GM10266 (cell line): Measurements from ENCODE around the gene VAV3.

Experiments
- DNase-seq: peaks from one replicate; pipeline ENCODE4 v3.0.0; 2012; ENCODE audit errors: extremely low spot score
- CTCF ChIP-seq: IDR thresholded peaks from 2 replicates; pipeline ENCODE4 v1.5.1; 2012; ENCODE audit warnings: mild to moderate bottlenecking, low read depth; ENCODE audit not compliant: control insufficient read depth, insufficient read depth; ENCODE audit errors: missing control alignments

The VAV3 gene

GRCh38 chr1:107633596-107633995, 331.4 kb downstream of the VAV3 start:
- DNase-seq = no peak
- TF ChIP-seq CTCF = no peak

GRCh38 chr1:107626073-107626796, 338.7 kb downstream of the VAV3 start:
- no peak for TF ChIP-seq CTCF
- DNase-seq = no peak

GRCh38 chr1:107625405-107626029, 339.5 kb downstream of the VAV3 start:
- DNase-seq = no peak
- TF ChIP-seq CTCF = no peak

- TF ChIP-seq CTCF = no peak
- DNase-seq = no peak
Observed at GRCh38 chr1:107623431-107623830, 341.5 kb downstream of the VAV3 start.

- no peak for DNase-seq
- TF ChIP-seq CTCF = no peak
Observed at GRCh38 chr1:107622966-107623365, 342.0 kb downstream of the VAV3 start.

GRCh38 chr1:107622535-107622934, 342.4 kb downstream of the VAV3 start:
- no peak for TF ChIP-seq CTCF
- no peak for DNase-seq

GRCh38 chr1:107620753-107621152, 344.2 kb downstream of the VAV3 start:
- no peak for TF ChIP-seq CTCF
- DNase-seq = no peak
